ENCODE measurements around the gene BAZ2B. TPM values are rescaled to one million over a fixed set of nuclear protein-coding genes. Genes with fewer than 3 reads are reported as not detected.
"Not testable (repeated sequence)": the region's sequence is repeated elsewhere in the genome, so short reads cannot be mapped to it uniquely, and the experiment has no call there.

BAZ2B gene
- total and polyA plus RNA-seq, 2 donors: 34.5 to 272 TPM

DNA sequence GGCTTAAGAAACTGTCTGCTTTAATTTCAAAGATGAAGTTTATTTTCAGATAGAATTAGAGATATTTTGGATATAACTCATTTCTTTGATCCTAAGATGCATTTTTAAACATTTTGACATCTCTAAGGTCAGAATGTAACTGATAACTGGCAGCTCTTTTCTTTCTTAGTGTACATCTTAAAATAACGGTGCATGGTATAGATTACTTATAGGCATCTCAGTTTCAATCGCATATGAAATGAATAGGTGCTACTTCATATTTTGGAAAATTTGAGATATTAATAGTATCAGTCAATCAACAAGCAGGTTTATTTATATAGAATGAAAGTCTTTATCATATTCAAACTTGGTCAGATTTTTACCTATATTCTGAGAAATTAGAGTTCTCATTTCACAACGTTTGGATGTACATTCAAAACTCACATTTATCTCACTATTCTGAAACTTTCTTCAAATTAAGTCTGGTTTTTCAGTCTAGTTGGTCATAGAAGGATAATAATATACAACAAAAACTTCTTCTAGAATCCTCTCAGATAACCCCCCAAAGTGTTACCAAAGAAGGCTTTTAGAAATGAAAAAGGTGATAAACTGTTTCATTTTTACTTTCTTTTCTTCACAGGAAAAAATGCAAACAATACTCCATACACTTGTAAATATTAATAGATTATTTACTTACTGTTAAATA lies 207.1 kb downstream of the BAZ2B start:
- DNase-seq (ENCODE audit: extremely low spot score): no peak
- Histone ChIP-seq H3K4me1 (ENCODE audit: insufficient read depth) (no peaks in the 10 kb centered on the region), H3K27ac (ENCODE audit: low read depth) (no peak overlapping the region), H3K36me3 (ENCODE audit: insufficient read depth) (peaks cover 4% of the 10 kb centered on the region), H3K4me3 (ENCODE audit: low read depth, low read length) (no peak overlapping the region)
- 88% methylated on average over 3 of the region's 3 CpGs for WGBS

DNA sequence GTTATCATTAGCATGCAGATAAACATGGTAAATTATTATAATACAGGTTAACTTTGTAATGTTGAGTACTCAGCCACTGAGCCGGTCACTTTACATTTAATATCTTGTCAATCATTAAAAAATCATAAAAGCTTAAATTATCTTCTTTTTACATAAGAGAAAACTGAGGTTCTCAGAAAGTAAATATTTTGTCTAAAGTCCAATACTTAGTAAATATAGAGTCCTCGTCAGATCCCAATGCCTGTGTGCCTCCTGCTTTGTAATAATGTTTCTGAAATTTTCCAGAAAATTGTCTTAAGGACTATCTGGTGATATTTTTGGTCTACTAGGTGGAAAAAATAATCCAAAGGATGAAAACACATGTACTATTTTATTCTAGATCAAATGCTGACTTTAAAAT lies 213.6 kb downstream of the BAZ2B start:
- H3K4me1 ChIP-seq (ENCODE audit: insufficient read depth): no peaks in the 10 kb centered on the region
- H3K4me3 ChIP-seq (ENCODE audit: low read depth, low read length): no peak overlapping the region
- 94% methylated on average over 2 of the region's 2 CpGs for WGBS
- H3K36me3 ChIP-seq (ENCODE audit: insufficient read depth): no peaks in the 10 kb centered on the region
- DNase-seq (ENCODE audit: extremely low spot score): no peak
- no peak overlapping the region for H3K27ac ChIP-seq (ENCODE audit: low read depth)

DNA sequence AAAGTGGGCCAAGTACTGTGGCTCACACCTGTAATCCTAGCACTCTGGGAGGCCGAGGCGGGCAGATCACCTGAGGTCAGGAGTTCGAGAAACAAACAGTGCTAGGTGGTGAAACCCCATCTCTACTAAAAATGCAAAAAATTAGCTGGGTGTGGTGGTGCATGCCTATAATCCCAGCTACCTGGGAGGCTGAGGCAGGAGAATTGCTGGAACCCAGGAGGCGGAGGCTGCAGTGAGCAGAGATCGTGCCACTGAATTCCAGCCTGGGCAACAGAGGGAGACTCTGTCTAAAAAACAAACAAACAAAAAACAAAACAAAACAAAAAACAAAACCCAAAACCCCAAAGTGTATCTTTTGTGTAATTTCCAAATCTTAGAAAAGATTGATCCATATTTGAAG lies 214.2 kb downstream of the BAZ2B start:
- DNase-seq (ENCODE audit: extremely low spot score); H3K4me1 ChIP-seq (ENCODE audit: insufficient read depth); H3K4me3 ChIP-seq (ENCODE audit: low read depth, low read length); H3K27ac ChIP-seq (ENCODE audit: low read depth); H3K36me3 ChIP-seq (ENCODE audit: insufficient read depth): not testable (repeated sequence)
- 98% methylated on average over 5 of the region's 5 CpGs for WGBS

DNA sequence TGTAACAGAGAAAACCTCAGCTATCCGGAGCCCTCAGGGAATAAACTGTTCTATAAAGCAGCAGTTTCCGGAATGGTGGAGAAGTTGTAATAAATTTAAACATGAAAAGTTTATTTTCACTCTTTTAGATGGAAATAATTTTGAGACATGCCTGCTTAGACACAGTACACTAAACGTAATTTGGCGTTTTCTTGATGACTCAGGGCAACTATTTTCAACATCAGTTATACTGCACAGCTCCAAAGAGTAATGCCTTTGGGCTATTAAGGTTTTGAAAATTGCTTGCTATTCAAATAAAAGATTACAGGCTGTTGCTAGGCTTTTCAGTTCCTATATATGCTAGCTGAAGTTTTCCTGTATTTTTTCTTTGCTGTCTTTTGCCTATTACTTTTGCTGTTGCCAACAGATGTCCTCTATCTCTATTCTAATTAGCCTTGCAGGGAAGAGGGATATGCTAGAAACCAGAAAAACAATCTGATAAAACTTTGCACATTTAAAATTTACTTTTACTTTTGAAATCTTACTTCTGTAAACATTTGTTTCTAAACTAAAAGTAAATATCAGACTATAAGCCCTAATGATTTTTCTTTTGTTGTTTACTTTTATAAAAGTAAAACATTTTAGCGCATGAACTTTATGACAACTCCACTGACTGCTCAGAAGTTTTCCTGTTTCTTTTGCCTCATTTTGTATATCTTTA lies 216.5 kb downstream of the BAZ2B start:
- H3K4me1 ChIP-seq (ENCODE audit: insufficient read depth): no peaks in the 10 kb centered on the region
- no peaks in the 10 kb centered on the region for H3K36me3 ChIP-seq (ENCODE audit: insufficient read depth)
- DNase-seq (ENCODE audit: extremely low spot score): no peak
- no peak overlapping the region for H3K27ac ChIP-seq (ENCODE audit: low read depth)
- WGBS: 58% methylated on average over 5 of the region's 5 CpGs
- H3K4me3 ChIP-seq (ENCODE audit: low read depth, low read length): no peak overlapping the region

DNA sequence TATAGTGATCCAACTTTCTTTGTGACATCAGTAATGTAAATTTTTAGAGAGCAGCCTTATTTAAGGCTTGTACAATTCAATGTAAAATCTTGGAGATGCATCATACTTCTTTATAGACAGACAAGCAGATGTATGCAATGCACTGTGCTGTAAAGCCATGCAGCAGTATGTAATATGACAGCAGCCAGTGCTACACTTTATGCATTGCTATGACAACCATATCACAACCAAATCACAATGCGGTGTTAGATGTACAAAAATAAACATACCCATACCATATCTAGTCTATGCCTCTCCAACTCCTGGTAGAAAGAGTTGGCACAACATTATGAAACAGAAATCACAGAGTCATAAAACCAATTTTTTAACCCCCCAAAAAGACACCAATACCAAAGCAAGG lies 219.5 kb downstream of the BAZ2B start:
- H3K4me3 ChIP-seq (ENCODE audit: low read depth, low read length): no peak overlapping the region
- WGBS: 70% methylated on average over 1 of the region's 1 CpG
- H3K27ac ChIP-seq (ENCODE audit: low read depth): no peak overlapping the region
- no peaks in the 10 kb centered on the region for H3K4me1 ChIP-seq (ENCODE audit: insufficient read depth)
- DNase-seq (ENCODE audit: extremely low spot score): no peak
- peaks cover 3% of the 10 kb centered on the region for H3K36me3 ChIP-seq (ENCODE audit: insufficient read depth)

DNA sequence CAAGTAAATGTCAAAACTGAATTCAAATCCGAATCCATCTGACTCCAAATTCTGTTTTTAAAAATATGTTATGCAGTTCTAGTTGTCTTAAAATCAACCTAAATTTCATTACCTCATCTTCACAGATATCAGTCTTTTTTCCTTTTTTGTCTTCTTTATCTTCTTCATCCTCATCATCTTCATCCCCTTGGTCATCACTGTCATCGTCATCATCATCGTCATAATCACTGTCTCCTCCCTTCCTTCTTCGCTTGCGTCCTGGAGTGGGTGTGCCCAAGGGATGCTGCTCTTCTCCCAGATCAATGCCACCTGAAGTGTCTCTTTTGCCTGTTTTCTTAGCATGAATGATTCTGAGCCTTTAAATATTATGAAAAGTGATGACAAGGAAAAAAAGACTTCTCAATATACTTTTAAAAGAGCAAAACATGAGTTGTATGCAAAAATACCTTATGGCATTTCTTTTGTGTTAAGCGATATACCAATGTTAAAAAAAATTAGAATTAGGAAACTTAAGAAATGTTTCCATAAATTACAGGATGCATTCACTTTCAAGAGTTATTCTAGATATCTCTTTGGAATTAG lies 233.8 kb downstream of the BAZ2B start:
- Histone ChIP-seq H3K4me1 (ENCODE audit: insufficient read depth) (no peaks in the 10 kb centered on the region), H3K27ac (ENCODE audit: low read depth) (no peak overlapping the region), H3K4me3 (ENCODE audit: low read depth, low read length) (no peak overlapping the region), H3K36me3 (ENCODE audit: insufficient read depth) (peaks cover 4% of the 10 kb centered on the region)
- DNase-seq (ENCODE audit: extremely low spot score): no peak
- 98% methylated on average over 6 of the region's 6 CpGs for whole genome bisulfite sequencing

DNA sequence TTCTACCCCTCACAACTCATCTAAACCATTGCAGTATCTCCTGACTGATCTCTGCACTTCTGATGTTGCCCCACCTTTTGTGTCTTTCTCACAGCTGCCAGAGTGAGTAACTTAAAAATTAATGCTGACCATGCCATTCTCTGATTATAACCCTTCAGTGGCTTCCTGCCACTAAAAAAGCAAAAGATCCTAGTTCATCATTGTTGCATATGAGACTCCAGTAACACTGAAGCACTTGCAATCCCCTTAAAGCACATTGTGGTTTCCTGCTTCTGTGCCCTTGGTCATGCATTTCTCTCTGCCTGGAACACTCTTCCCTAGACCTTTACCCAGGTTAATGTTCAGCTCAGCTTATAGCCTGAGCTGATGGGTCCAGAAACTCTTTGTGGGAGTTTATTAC lies 234.8 kb downstream of the BAZ2B start:
- Histone ChIP-seq H3K27ac (ENCODE audit: low read depth) (no peak overlapping the region), H3K4me3 (ENCODE audit: low read depth, low read length) (no peak overlapping the region), H3K4me1 (ENCODE audit: insufficient read depth) (no peaks in the 10 kb centered on the region), H3K36me3 (ENCODE audit: insufficient read depth) (peaks cover 4% of the 10 kb centered on the region)
- DNase-seq (ENCODE audit: extremely low spot score): no peak

DNA sequence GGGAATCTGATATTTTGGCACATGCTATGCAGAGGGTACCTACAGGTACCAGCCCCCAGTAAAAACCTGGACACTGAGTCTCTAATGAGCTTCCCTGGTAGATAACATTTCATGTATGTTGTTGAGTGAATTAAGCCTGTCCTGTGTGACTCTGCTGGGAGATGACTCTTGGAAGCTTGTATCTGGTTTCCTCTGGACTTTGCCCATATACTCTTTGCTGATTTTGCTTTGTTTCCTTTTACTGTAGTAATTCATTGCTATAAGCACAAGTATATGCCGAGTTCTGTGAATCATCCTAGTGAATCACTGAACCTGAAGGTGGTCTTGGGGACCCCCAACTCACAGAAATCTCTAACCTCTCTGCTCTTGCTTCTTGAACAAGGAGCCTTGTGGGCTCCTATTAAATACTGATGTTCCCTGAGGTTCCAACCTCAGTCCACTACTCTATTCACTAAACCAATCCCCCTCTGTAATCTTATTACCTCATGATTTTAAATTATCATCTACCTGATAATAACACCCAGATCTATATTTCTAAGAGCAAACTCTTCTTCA lies 235.6 kb downstream of the BAZ2B start:
- H3K27ac ChIP-seq (ENCODE audit: low read depth): no peak overlapping the region
- H3K4me1 ChIP-seq (ENCODE audit: insufficient read depth): no peaks in the 10 kb centered on the region
- DNase-seq (ENCODE audit: extremely low spot score): no peak
- WGBS: 98% methylated on average over 1 of the region's 1 CpG
- no peak overlapping the region for H3K4me3 ChIP-seq (ENCODE audit: low read depth, low read length)
- peaks cover 3% of the 10 kb centered on the region for H3K36me3 ChIP-seq (ENCODE audit: insufficient read depth)

DNA sequence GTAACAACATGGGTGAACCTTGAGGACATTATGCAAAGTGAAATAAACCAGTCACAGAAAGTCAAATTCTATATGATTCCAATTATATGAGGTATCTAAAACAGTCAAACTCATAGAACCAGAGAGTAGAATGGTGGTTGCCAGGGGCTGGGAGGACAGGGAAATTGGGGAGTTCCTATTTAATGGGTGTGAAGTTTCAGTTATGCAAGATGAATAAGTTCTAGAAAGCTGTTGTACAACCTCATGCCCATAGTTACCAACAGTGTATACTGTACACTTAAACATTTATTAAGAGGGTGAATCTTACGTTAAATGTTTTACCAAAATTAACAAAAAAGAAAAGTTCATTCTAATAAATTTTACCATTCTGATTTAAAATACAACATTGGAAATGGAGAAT lies 237.2 kb downstream of the BAZ2B start:
- Histone ChIP-seq H3K27ac (ENCODE audit: low read depth) (no peak overlapping the region), H3K4me3 (ENCODE audit: low read depth, low read length) (no peak overlapping the region), H3K36me3 (ENCODE audit: insufficient read depth) (no peaks in the 10 kb centered on the region), H3K4me1 (ENCODE audit: insufficient read depth) (no peaks in the 10 kb centered on the region)
- DNase-seq (ENCODE audit: extremely low spot score): no peak
- WGBS: 0% methylated on average over 1 of the region's 1 CpG

DNA sequence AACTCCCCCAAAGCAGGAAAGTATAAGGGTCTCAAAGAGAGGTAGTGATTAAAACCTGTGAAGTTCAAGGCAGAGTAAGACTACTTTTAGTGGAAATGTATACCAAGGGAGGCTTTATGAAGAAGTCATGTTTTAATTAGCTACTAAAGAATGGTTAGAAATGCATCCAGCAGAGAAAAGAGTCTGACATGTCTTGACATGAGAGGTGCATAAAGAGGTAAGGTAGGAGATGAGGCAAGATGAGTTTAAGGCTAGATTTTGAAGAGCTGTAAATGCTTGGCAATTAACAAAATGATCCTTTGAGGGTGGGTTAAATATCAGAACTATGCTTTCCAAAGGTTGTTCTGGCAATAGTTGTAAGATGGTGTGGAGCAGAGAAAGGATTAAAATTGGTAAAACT lies 241.1 kb downstream of the BAZ2B start:
- Histone ChIP-seq H3K4me3 (ENCODE audit: low read depth, low read length) (no peak overlapping the region), H3K27ac (ENCODE audit: low read depth) (no peak overlapping the region), H3K36me3 (ENCODE audit: insufficient read depth) (peaks cover 4% of the 10 kb centered on the region), H3K4me1 (ENCODE audit: insufficient read depth) (no peaks in the 10 kb centered on the region)
- DNase-seq (ENCODE audit: extremely low spot score): no peak

DNA sequence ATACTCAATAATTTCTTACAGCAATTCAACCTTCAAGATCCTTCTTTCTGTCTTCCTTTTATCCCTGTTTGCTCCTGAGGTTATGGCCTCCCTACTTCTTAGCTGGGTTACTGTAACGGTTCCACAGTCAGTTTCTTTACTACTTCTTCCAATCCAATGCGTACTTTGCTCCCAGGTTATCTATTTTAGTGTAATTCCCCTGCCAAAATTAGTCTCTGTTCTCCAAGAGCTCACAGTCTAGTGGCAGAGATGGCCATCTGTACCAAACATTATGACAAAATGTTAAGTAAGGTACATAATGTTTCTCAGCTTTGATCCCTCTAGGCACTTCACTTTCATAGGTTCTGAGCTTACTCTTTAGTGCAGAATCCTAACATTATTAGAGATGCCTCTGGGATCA lies 244.8 kb downstream of the BAZ2B start:
- Histone ChIP-seq H3K36me3 (ENCODE audit: insufficient read depth) (peaks cover 4% of the 10 kb centered on the region), H3K27ac (ENCODE audit: low read depth) (no peak overlapping the region), H3K4me3 (ENCODE audit: low read depth, low read length) (no peak overlapping the region), H3K4me1 (ENCODE audit: insufficient read depth) (no peaks in the 10 kb centered on the region)
- WGBS: 49% methylated on average over 2 of the region's 2 CpGs
- no peak for DNase-seq (ENCODE audit: extremely low spot score)

DNA sequence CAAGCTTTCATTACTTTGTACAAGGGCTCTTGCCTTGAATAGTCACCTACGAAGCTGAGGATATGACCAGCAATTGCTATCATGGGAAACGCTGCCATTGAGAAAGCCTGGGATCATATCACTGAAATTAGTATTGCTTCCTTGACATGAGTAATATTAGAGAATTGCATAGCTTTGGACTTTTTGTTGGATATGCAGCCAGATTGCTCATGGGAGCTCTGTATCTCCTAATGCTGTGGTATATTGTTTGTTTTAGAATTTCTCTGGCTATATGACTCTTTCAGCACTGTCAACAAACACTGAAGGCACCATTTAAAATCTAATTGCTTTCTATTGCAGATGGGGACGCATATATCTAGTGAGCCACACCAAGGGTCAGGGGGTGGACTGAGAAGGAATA lies 249.8 kb downstream of the BAZ2B start:
- peaks cover 8% of the 10 kb centered on the region for H3K36me3 ChIP-seq (ENCODE audit: insufficient read depth)
- H3K27ac ChIP-seq (ENCODE audit: low read depth): no peak overlapping the region
- H3K4me3 ChIP-seq (ENCODE audit: low read depth, low read length): no peak overlapping the region
- no peaks in the 10 kb centered on the region for H3K4me1 ChIP-seq (ENCODE audit: insufficient read depth)
- DNase-seq (ENCODE audit: extremely low spot score): no peak
- WGBS: 98% methylated on average over 3 of the region's 3 CpGs

DNA sequence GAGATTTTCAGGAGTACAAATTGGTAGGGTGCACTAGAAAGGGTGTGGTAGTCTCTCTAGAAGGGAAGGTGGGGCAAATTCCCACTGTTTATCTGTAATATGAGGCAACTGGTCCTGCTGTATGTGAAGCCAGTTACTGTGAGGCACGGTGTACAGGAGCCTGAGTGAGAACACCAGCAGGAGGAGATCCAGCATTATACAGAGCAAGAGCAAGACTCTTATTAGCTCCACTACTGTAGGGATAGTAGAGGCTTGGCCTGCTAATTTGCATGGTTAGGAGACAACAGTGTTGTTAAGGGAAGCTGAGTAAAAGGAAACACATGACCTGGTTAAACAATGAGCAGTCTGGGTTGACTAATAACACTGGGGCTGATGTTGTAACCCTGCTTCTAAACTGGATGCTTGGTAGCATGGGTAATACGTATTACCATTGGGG lies 253.5 kb downstream of the BAZ2B start:
- DNase-seq (ENCODE audit: extremely low spot score): no peak
- H3K36me3 ChIP-seq (ENCODE audit: insufficient read depth): peaks cover 8% of the 10 kb centered on the region
- H3K27ac ChIP-seq (ENCODE audit: low read depth): no peak overlapping the region
- H3K4me3 ChIP-seq (ENCODE audit: low read depth, low read length): no peak overlapping the region
- H3K4me1 ChIP-seq (ENCODE audit: insufficient read depth): no peaks in the 10 kb centered on the region
- WGBS: 95% methylated on average over 2 of the region's 2 CpGs

DNA sequence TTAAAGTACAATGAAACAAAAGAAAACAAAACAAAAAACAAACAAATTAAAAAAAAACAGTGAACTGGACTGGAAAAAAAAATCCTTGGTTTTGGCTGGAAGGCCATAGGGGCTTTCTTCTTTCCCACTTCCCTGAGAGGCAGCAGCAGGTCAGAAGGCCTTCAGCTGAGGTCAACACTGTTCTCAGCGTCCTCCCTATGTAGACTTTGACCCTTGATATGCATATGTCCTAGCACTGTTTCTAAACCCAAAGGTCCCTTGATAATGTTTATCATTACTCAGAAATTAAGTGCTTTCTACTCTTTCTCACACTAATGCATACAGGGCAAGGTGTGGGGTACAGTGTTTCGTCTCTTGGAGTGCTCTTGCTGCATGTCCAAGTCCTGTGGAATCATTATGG lies 254.3 kb downstream of the BAZ2B start:
- Histone ChIP-seq H3K36me3 (ENCODE audit: insufficient read depth) (peaks cover 8% of the 10 kb centered on the region), H3K27ac (ENCODE audit: low read depth) (no peak overlapping the region), H3K4me3 (ENCODE audit: low read depth, low read length) (no peak overlapping the region), H3K4me1 (ENCODE audit: insufficient read depth) (no peaks in the 10 kb centered on the region)
- WGBS: 97% methylated on average over 2 of the region's 2 CpGs
- DNase-seq (ENCODE audit: extremely low spot score): no peak

Data from urinary bladder (tissue), 4 donors.